HepG2 (cell line): ENCODE measurements around the gene MUC13. TPM values are rescaled to one million over a fixed set of nuclear protein-coding genes. Genes with fewer than 3 reads are reported as not detected.

Experiments used
- PHF20 ChIP-seq: sonication (generic); formaldehyde crosslinking; IDR thresholded peaks from 2 replicates; pipeline ENCODE4 v1.5.0; 2020; ENCODE audit warnings: mild to moderate bottlenecking, missing genetic modification reagents
- TBP ChIP-seq: sonication (generic); formaldehyde crosslinking; IDR thresholded peaks from 2 replicates; pipeline ENCODE4 v1.5.0; 2020; ENCODE audit warnings: missing genetic modification reagents
- ZFP36L1 ChIP-seq: sonication (generic); formaldehyde crosslinking; IDR thresholded peaks from 2 replicates; pipeline ENCODE4 v1.8.0; 2022; ENCODE audit warnings: mild to moderate bottlenecking, missing genetic modification reagents, moderate library complexity
- ZKSCAN8 ChIP-seq: IDR thresholded peaks from 2 replicates; pipeline ENCODE4 v1.6.1; 2016; ENCODE audit warnings: borderline replicate concordance, missing genetic modification reagents, missing compliant biosample characterization
- ZNF646 ChIP-seq: sonication (generic); formaldehyde crosslinking; IDR thresholded peaks from 2 replicates; pipeline ENCODE4 v1.9.0; 2021; ENCODE audit warnings: mild to moderate bottlenecking, missing genetic modification reagents
- polyA plus RNA-seq, 8 experiments: library from polyadenylated mRNA; depleted of rRNA in 3 of 8; stranded (reverse) in 7 of 8; unstranded in 1 of 8; fragments of >200 nt; fragmentation: Illumina TruSeq in 4 of 8; extraction: Trizol in 4 of 8; gene quantifications; 2 replicates each; pipeline versions ENCODE4 v1.2.1 to v1.2.3, GENCODE V29; 2011 to 2016; ENCODE audit warnings: low read depth in 4 of 8, missing spikeins in 1 of 8, mixed read lengths in 1 of 8; ENCODE audit not compliant: insufficient read depth in 1 of 8
- total RNA-seq, 5 experiments: library from RNA; depleted of rRNA; stranded (reverse); fragments of >200 nt; fragmentation: Illumina TruSeq; extraction: Trizol; gene quantifications; 2 replicates each; pipeline ENCODE4 v1.2.3, GENCODE V29; 2016; ENCODE audit warnings: low read depth in 1 of 5

Gene MUC13
- total and polyA plus RNA-seq, 2 of the 13 experiments (the other 11 are each of a cell fraction or from before 2014, with no cell fraction given) = 0.04 to 1.2 TPM

- TF ChIP-seq ZNF646 = 0 out of 2 replicates have a peak, but pooled peaks have one; percentile 28
- no peak for TF ChIP-seq ZFP36L1 (CRISPR knock-in tag)
- TF ChIP-seq TBP (CRISPR knock-in tag) = no peak
- TF ChIP-seq PHF20 (CRISPR knock-in tag) = no peak
- TF ChIP-seq ZKSCAN8 (CRISPR knock-in tag) = 0 out of 2 replicates have a peak, but pooled peaks have one; percentile 5
Observed at GRCh38 chr3:124879337-124879680, 55.2 kb downstream of the MUC13 start (continued).
